K562 (cell line): ENCODE results near the gene VWA7. TPM values are rescaled to one million over a fixed set of nuclear protein-coding genes. Genes with fewer than 3 reads are reported as not detected.
A peak's percentile ranks its signal among the peaks of the same experiment; 100 is the strongest.

Experiments used
- CBFB ChIP-seq: sonication (generic); formaldehyde crosslinking; IDR thresholded peaks from 2 replicates; pipeline ENCODE4 v1.4.0; 2020; ENCODE audit warnings: mild to moderate bottlenecking, missing genetic modification reagents
- CHD1 ChIP-seq: fragments of 200-600 bp; sonication (generic); IDR thresholded peaks from one replicate; pipeline ENCODE4 v1.6.1; 2012; ENCODE audit warnings: mild to moderate bottlenecking, moderate library complexity, low read length, inconsistent platforms
- ETV1 ChIP-seq: fragments of 450-650 bp; conservative IDR thresholded peaks from 2 replicates; pipeline ENCODE4 v1.6.1; 2016; ENCODE audit warnings: missing genetic modification characterization, control low read depth, low read depth, missing compliant biosample characterization
- ETV5 ChIP-seq: sonication (generic); formaldehyde crosslinking; IDR thresholded peaks from 2 replicates; pipeline ENCODE4 v1.4.0; 2020; ENCODE audit warnings: low read depth, mild to moderate bottlenecking, missing genetic modification reagents
- ETV6 ChIP-seq, 3 experiments: fragments of 150-350 bp in 1 of 3; sonication (generic) in 1 of 3; formaldehyde crosslinking in 1 of 3; IDR thresholded peaks; 2 replicates each; pipeline versions ENCODE4 v1.6.1 to v1.8.0; 2014 to 2022; ENCODE audit warnings: borderline replicate concordance in 2 of 3, low read depth in 2 of 3, antibody characterized with exemption in 1 of 3, low read length in 1 of 3, mild to moderate bottlenecking in 1 of 3, missing genetic modification reagents in 1 of 3
- GATAD2B ChIP-seq: fragments of 450-650 bp; IDR thresholded peaks from 2 replicates; pipeline ENCODE4 v1.6.1; 2017; ENCODE audit warnings: mild to moderate bottlenecking, borderline replicate concordance
- GTF2F1 ChIP-seq: IDR thresholded peaks from 2 replicates; pipeline ENCODE4 v1.6.1; 2011; ENCODE audit warnings: low read depth, low read length, improper control_type of control experiment
- HDAC3 ChIP-seq: fragments of 450-650 bp; IDR thresholded peaks from 2 replicates; pipeline ENCODE4 v1.6.1; 2018; ENCODE audit warnings: borderline replicate concordance, mild to moderate bottlenecking, moderate library complexity; ENCODE audit not compliant: partially characterized antibody
- MTA1 ChIP-seq: fragments of 450-650 bp; IDR thresholded peaks from 2 replicates; pipeline ENCODE4 v1.6.1; 2017; ENCODE audit warnings: borderline replicate concordance
- NBN ChIP-seq: fragments of 450-650 bp; IDR thresholded peaks from 2 replicates; pipeline ENCODE4 v1.6.1; 2016; ENCODE audit warnings: low read depth, mild to moderate bottlenecking
- NFE2 ChIP-seq: IDR thresholded peaks from 2 replicates; pipeline ENCODE4 v1.6.1; 2014; ENCODE audit warnings: antibody characterized with exemption, low read depth
- NFIX ChIP-seq: fragments of 250-450 bp; sonication (Bioruptor Pico); IDR thresholded peaks from 2 replicates; pipeline ENCODE4 v1.4.0; 2020; ENCODE audit warnings: low read depth, mild to moderate bottlenecking, moderate library complexity
- NFRKB ChIP-seq: fragments of 450-650 bp; IDR thresholded peaks from 2 replicates; pipeline ENCODE4 v1.6.1; 2016; ENCODE audit warnings: low read depth
- PHTF2 ChIP-seq: fragments of 250-450 bp; sonication (Bioruptor Pico); IDR thresholded peaks from 2 replicates; pipeline ENCODE4 v1.5.0; 2021; ENCODE audit warnings: mild to moderate bottlenecking
- POLR3A ChIP-seq: IDR thresholded peaks from 2 replicates; pipeline ENCODE4 v1.6.1; 2011; ENCODE audit warnings: borderline replicate concordance, mild to moderate bottlenecking, moderate library complexity; ENCODE audit not compliant: insufficient read length, insufficient read depth; ENCODE audit errors: extremely low read depth
- PRMT5 ChIP-seq: sonication (generic); formaldehyde crosslinking; IDR thresholded peaks from 2 replicates; pipeline ENCODE4 v1.5.0; 2020; ENCODE audit warnings: missing genetic modification reagents
- RBM17 ChIP-seq: fragments of 200-400 bp; formaldehyde crosslinking; IDR thresholded peaks from 2 replicates; pipeline ENCODE4 v1.6.1; 2017; ENCODE audit warnings: low read depth, mild to moderate bottlenecking, low read length, borderline replicate concordance
- SAFB2 ChIP-seq: fragments of 200-400 bp; formaldehyde crosslinking; IDR thresholded peaks from 2 replicates; pipeline ENCODE4 v1.6.1; 2018; ENCODE audit warnings: borderline replicate concordance, low read length, low read depth, moderate library complexity; ENCODE audit not compliant: severe bottlenecking
- SMARCA5 ChIP-seq: fragments of 450-650 bp; IDR thresholded peaks from 2 replicates; pipeline ENCODE4 v1.6.1; 2016
- USF1 ChIP-seq: sonication (generic); formaldehyde crosslinking; IDR thresholded peaks from 2 replicates; pipeline ENCODE4 v1.9.0; 2022; ENCODE audit warnings: mild to moderate bottlenecking, missing genetic modification reagents
- ZBTB26 ChIP-seq: fragments of 450-650 bp; formaldehyde crosslinking; IDR thresholded peaks from 2 replicates; pipeline ENCODE4 v1.4.0; 2022; ENCODE audit warnings: missing genetic modification characterization
- ZC3H11A ChIP-seq: IDR thresholded peaks from 2 replicates; pipeline ENCODE4 v1.6.1; 2012; ENCODE audit warnings: low read depth, low read length, improper control_type of control experiment
- ZNF197 ChIP-seq: fragments of 200-800 bp; sonication (Bioruptor generic); IDR thresholded peaks from 2 replicates; pipeline ENCODE4 v1.6.1; 2016; ENCODE audit warnings: low read depth, missing genetic modification characterization, missing compliant biosample characterization
- ZNF232 ChIP-seq: sonication (generic); formaldehyde crosslinking; IDR thresholded peaks from 2 replicates; pipeline ENCODE4 v1.8.0; 2022; ENCODE audit warnings: mild to moderate bottlenecking, missing genetic modification reagents
- ZNF263 ChIP-seq: sonication (generic); formaldehyde crosslinking; IDR thresholded peaks from 2 replicates; pipeline ENCODE4 v1.8.0; 2022; ENCODE audit warnings: mild to moderate bottlenecking, missing genetic modification reagents, borderline replicate concordance
- ZNF274 ChIP-seq: IDR thresholded peaks from 2 replicates; pipeline ENCODE4 v1.6.1; 2011; ENCODE audit warnings: low read depth, mild to moderate bottlenecking, low read length, moderate library complexity, borderline replicate concordance
- polyA plus RNA-seq, 8 experiments: library from polyadenylated mRNA; depleted of rRNA in 4 of 8; stranded (reverse) in 5 of 8; unstranded in 3 of 8; fragments of >200 nt; fragmentation: Nextera tagmentation in 2 of 8; fragmentation: Illumina TruSeq in 1 of 8; extraction: Ambion mirVana in 2 of 8; extraction: Trizol in 1 of 8; gene quantifications; 2 replicates each; pipeline versions ENCODE4 v1.2.1 to v1.2.3, GENCODE V29; 2011 to 2014; ENCODE audit warnings: inconsistent platforms in 1 of 8, missing spikeins in 1 of 8
- total RNA-seq, 7 experiments: library from RNA; depleted of rRNA in 6 of 7; stranded (reverse); fragments of >200 nt in 6 of 7; fragmentation: Illumina TruSeq in 2 of 7; extraction: Trizol in 2 of 7; gene quantifications; 2 replicates each; pipeline versions ENCODE4 v1.2.1 to v1.2.3, GENCODE V29; 2011 to 2021; ENCODE audit warnings: low replicate concordance in 1 of 7
- TF ChIP-seq, protein P1 (sequence below): fragments of 250-450 bp; sonication (Bioruptor Pico); IDR thresholded peaks from 2 replicates; pipeline ENCODE4 v1.8.0; 2022; ENCODE audit warnings: moderate library complexity, mild to moderate bottlenecking, inconsistent platforms

The VWA7 gene
- total and polyA plus RNA-seq, 9 of the 15 experiments (the other 6 are each of a cell fraction or from before 2014, with no cell fraction given): 0.18 to 2.9 (median 0.95) TPM

DNA sequence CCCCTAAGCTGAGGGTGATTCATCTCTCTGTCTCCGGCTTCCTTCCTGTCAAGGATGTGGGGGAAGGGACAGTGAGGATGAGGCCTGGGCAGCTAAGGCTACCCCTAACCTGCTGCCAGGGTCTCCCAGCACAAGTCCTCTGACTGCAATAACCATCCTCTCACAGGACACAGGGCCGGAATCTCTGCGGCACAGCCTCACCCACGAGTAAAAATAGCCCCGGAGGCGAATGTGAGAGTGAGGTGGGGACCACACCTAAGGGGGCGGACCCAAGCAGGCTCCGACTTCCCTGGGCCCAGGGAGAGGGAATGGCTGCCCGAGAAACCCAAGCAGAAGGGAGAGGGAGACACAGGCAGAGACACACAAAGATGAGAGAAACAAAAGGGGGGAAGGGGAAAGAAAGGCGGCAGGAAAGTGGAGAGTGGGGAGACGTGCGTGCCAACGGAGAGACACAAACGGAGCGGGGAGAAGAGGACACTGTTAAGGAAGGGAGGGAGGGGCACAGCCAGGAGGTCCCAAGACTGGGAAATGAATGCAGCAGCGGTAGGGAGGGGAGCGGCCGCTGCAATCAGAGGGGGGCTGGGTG is 42.2 kb downstream of the VWA7 start (continued):
- TF ChIP-seq PHTF2 (CRISPR knock-in tag): no peak
- TF ChIP-seq GATAD2B: no peak
- TF ChIP-seq MTA1: 0 out of 2 replicates have a peak, but pooled peaks have one; percentile 15
- TF ChIP-seq ETV5 (CRISPR knock-in tag): peak; percentile 99
- TF ChIP-seq NBN: no peak
- TF ChIP-seq HDAC3: no peak
- TF ChIP-seq ZBTB26 (CRISPR knock-in tag): peak; percentile 94
- TF ChIP-seq ZNF197 (CRISPR knock-in tag): no peak
- TF ChIP-seq ZNF232 (CRISPR knock-in tag): no peak
- TF ChIP-seq NFIX (CRISPR knock-in tag): no peak
- TF ChIP-seq POLR3A: no peak
- no peak for TF ChIP-seq NFE2
- TF ChIP-seq CHD1: peak; percentile 93
- peak; percentile 72; the same call in 1 of the 2 replicates for TF ChIP-seq CBFB
- no peak for TF ChIP-seq ZNF274
- TF ChIP-seq GTF2F1: no peak
- no peak for TF ChIP-seq RBM17
- no peak for TF ChIP-seq ZNF263 (CRISPR knock-in tag)
- TF ChIP-seq, protein P1, sequence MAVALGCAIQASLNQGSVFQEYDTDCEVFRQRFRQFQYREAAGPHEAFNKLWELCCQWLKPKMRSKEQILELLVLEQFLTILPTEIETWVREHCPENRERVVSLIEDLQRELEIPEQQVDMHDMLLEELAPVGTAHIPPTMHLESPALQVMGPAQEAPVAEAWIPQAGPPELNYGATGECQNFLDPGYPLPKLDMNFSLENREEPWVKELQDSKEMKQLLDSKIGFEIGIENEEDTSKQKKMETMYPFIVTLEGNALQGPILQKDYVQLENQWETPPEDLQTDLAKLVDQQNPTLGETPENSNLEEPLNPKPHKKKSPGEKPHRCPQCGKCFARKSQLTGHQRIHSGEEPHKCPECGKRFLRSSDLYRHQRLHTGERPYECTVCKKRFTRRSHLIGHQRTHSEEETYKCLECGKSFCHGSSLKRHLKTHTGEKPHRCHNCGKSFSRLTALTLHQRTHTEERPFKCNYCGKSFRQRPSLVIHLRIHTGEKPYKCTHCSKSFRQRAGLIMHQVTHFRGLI: no peak
- TF ChIP-seq ZC3H11A: 0 out of 2 replicates have a peak, but pooled peaks have one; percentile 13
- TF ChIP-seq SAFB2: no peak
- peak; percentile 88 for TF ChIP-seq SMARCA5
- peak; percentile 44; the same call in 1 of the 2 replicates for TF ChIP-seq USF1 (CRISPR knock-in tag)
- no peak for TF ChIP-seq NFRKB
- TF ChIP-seq ETV6 (IDR thresholded peaks at IDR 0.05; ENCODE audit: borderline replicate concordance in 1 of 2, low read depth in 2 of 2, low read length in 1 of 2): 0 out of 4 replicates have a peak, but pooled peaks of 1 of the 2 experiments have one; percentile 34
- no peak for TF ChIP-seq ETV6 (CRISPR knock-in tag; IDR thresholded peaks at IDR 0.05; ENCODE audit: borderline replicate concordance)
- no peak for TF ChIP-seq PRMT5 (CRISPR knock-in tag)
- peak; percentile 100 for TF ChIP-seq ETV1 (tag)
